Renal cortical epithelial cell (primary cell): ENCODE results near the gene PFKFB3. TPM values are rescaled to one million over a fixed set of nuclear protein-coding genes. Genes with fewer than 3 reads are reported as not detected.
"Not testable (repeated sequence)": the region's sequence is repeated elsewhere in the genome, so short reads cannot be mapped to it uniquely, and the experiment has no call there.

Experiments used
- DNase-seq: peaks from one replicate; pipeline ENCODE4 v3.0.0-alpha.2; 2011; ENCODE audit warnings: low read depth
- total RNA-seq: library from RNA; depleted of rRNA; stranded (reverse); fragments of >200 nt; gene quantifications from 2 replicates; pipeline ENCODE4 v1.2.3, GENCODE V29; 2014

PFKFB3 gene
- total RNA-seq, 1 donor from 2014 or later = 493 TPM

DNA sequence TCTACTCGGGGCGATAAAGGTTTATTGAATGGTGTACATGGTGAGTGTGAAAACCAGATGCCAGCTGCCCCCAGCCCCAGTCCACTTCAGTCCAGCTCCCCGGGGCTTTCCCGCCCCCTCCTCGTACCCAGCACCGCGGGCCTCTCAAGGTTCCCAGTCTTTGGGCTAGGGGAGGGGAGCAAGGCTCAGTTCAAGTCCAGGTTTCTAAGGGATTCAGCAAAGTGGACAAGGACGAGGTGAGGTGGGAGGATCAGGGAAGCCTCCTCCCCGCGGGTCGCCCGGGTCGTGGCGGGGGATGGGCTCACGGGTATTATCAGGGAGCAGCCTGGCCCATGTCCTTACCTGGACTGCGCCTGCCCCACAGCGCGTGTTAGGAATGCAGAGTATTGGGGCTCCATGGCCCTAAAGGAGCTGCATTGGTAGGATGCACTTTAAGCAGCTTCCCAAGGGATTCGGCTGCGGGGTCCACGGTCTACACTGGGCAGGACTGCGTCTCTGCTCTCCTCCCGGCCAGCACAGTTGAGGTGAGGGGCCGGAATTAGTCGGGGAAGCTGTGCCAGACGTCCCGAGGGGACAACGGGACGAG is 541 bp upstream of the PFKFB3 start:
- DNase-seq = no peak

- DNase-seq = no peak
Observed at GRCh38 chr10:6203331-6204062, 765 bp downstream of the PFKFB3 start.

GRCh38 chr10:6204063-6204340 is 1.3 kb downstream of the PFKFB3 start:
- no peak for DNase-seq

DNA sequence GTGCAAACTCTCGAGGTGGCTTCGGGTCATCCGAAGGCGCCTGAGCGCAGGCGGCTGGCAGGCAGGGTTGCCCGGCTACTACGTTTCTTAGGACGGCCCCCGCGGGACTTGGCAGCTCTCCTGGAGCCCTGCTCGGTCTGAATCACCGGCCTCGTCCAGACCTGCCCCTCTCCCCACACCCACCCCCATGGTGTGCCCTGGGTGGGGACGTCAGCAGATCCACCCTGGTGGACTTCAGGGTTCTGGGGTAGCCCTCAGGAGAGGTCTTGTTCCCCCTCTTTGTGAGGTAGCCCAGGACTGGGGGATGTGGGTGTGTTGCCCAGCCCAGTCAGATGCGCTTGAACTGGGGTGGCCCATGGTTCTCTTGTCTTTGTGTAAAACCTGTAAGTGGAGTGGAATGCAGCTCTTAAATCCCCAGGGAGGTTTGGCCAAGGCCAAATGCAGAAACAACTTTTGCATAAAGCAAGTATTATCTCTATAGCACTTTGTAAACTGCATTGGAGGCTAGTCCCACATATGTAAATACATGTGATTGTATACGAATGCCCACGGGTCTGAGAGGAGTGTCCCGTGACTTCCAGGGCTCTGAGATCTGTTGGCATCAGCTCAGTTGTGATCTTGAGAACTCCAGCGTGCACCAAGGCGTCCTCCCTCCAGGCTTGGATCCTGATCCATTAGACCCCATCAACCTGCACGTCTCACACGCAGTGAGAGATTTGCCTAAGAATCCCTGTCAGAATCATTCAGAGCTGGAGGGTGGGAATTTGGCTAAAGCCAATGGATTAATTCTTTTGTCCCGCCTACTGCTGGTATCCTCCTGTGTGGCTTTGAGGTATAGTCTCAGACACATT is 1.8 kb downstream of the PFKFB3 start:
- DNase-seq = peak; percentile 50

DNA sequence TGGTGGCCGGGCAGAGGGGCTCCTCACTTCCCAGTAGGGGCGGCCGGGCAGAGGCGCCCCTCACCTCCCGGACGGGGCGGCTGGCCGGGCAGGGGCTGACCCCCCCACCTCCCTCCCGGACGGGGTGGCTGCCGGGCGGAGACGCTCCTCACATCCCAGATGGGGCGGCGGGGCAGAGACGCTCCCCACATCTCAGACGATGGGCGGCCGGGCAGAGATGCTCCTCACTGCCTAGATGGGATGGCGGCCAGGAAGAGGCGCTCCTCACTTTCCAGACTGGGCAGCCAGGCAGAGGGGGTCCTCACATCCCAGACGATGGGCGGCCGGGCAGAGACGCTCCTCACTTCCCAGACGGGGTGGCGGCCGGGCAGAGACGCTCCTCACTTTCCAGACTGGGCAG is 3.8 kb downstream of the PFKFB3 start:
- not testable (repeated sequence) for DNase-seq

GRCh38 chr10:6207658-6208057 is 4.9 kb downstream of the PFKFB3 start:
- peak; percentile 34 for DNase-seq

DNA sequence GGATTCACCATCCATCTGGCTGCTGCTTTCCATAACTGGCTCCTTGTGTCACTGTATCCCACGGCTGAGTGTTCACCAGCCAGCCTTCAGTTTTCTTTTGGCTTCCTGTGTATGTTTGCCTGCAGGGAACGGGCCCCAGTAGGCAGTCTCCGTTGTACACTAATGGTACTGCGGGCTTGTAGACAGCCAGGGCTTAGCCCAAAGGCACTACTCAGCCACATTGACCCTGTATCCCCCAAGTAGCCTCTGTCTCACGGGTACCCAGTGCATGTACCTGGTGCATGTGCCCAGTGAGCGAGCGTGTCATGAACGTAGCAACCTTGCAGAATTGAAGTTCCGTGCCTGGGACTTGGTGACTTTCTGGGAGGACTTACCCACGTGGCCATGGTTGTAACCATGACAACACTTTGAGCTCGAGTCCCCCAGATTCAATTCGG is 6.1 kb downstream of the PFKFB3 start:
- DNase-seq = no peak

DNA sequence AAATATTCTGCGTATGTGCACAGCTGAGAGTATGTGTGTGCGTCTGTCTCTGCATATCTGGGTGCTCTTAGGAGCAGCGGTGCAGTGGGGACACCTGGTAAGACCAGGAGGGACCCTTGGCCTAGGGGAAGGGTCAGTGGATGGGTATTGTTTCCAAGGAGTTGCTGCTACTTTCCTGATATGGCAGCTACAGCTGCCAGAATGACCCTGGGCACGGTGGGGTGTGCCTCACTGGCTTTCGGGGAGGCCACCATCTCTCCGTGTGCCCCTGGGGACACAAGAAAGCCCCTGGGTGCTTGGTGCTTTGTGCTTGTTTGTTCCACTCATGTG is 8.6 kb downstream of the PFKFB3 start:
- no peak for DNase-seq

DNA sequence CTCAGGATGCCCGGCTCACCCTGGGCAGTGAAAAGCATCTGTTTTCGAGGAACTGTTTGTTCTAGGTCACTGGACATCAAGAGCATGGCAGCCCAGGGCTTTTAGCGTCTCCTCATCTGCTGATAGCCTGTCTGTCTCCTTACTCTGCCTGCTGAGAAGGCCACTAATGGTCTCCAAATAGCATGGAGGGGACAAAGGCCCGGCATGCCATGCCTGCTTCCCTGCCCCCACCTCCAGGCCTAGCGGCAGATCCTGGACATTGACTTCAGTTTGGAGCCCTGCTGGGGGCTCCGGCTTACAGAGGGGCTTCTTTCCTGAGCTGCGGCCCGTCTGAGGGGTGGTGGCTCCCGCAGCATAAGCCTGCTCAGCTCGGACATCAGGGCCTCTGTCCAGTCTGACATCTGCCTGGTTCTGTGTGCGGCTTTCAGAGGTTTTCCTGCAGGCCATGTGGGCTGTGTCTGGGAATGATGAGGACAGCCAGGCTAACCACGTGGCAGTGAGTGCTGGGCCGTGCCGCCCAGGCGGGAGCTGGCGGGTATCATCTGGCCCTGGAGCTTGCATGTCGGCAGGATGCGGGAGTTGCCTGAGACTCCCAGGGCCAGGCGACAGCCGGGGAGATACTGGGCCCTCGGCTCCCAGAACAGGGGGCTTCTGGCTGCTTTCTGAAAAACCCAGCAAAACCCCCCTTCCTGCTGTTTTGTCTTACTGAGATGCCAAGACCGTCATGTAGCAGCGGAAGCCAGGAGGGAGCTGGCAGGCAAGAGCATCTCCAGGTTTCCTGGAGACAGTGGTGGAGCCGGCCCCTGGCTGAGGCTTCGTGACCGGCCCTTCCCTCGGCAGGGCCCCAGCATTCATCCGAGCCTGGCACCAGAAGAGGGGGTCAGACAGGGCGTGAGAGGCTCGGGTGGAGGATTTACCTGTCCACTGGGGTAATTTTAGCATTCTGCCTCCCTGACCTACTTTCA is 9.2 kb downstream of the PFKFB3 start:
- no peak for DNase-seq

- no peak for DNase-seq
Observed at GRCh38 chr10:6212806-6213205, 10.1 kb downstream of the PFKFB3 start.

GRCh38 chr10:6213257-6213905 is 10.6 kb downstream of the PFKFB3 start:
- no peak for DNase-seq

DNA sequence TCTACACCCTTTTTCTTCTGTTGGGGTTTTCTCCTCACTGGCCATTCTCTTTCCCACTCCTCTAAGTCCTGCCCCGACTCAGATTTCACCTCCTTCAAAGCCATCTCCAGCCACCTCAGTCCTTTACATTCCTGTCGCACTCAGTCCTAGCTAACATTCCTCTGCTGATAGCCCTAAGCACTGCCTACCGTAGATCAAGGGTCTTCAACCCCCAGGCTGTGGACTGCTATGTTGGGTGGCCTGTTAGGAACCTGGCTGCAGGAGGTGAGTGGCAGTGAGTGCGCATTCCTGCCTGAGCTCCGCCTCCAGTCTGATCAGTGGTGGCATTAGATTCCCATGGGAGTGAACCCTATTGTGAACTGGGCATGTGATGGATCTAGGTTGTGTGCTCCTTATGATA is 11.2 kb downstream of the PFKFB3 start:
- no peak for DNase-seq

DNA sequence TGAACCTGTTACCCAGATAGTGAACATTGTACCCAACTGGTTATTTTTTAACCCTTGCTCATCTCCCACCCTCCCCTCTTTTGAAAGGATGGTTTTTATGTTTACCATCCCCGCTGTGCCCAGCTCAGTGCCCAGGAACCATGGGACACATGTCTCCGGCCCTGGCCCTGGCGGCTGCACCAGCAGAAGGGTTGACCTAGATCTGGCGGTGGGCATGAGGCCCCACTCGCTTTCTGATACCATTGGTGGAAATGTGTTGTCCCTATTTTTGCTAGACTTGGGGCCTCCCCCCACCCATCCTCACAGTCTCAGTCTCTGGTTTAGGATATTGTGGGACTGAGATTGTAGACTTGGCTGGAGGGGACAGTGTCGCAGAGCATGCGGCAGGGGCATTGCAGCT is 11.9 kb downstream of the PFKFB3 start:
- DNase-seq = no peak

DNA sequence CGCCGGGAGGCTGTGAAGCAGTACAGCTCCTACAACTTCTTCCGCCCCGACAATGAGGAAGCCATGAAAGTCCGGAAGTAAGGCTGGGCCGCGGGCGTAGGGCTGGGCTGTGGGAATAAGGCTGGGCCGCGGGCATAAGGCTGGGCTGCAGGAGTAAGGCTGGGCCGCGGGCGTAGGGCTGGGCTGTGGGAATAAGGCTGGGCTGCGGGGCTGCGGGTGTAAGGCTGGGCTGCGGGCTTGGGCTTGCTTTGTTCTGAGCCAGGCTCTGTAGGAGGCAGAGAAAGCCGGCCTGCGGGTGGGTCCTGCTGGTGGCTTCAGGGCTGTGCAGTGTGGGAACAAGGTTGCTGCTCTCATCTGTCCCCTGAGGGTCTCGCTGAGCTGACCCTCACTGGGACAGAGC is 12.5 kb downstream of the PFKFB3 start:
- DNase-seq = no peak

GRCh38 chr10:6215683-6216484 is 13.2 kb downstream of the PFKFB3 start:
- no peak for DNase-seq

GRCh38 chr10:6216916-6217315 is 14.2 kb downstream of the PFKFB3 start:
- no peak for DNase-seq

DNA sequence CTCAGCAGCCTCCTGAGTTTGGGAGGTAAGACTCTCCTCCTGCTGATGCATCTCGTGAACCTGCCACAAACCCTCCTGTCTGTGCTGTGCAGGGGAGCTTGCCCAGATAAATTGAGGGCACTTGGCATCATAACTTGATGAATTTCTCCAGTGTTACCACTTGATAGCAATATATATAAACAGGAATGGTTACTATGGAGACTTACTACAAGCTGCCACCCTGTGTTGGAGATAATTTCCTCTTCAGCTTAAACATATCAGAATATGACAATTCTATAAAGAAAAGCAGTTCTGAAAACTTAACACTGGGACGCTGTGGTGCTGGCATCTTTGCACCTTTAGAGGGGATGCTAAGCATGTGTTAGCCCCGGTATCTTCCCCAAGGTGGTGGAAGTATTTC is 14.9 kb downstream of the PFKFB3 start:
- no peak for DNase-seq

DNA sequence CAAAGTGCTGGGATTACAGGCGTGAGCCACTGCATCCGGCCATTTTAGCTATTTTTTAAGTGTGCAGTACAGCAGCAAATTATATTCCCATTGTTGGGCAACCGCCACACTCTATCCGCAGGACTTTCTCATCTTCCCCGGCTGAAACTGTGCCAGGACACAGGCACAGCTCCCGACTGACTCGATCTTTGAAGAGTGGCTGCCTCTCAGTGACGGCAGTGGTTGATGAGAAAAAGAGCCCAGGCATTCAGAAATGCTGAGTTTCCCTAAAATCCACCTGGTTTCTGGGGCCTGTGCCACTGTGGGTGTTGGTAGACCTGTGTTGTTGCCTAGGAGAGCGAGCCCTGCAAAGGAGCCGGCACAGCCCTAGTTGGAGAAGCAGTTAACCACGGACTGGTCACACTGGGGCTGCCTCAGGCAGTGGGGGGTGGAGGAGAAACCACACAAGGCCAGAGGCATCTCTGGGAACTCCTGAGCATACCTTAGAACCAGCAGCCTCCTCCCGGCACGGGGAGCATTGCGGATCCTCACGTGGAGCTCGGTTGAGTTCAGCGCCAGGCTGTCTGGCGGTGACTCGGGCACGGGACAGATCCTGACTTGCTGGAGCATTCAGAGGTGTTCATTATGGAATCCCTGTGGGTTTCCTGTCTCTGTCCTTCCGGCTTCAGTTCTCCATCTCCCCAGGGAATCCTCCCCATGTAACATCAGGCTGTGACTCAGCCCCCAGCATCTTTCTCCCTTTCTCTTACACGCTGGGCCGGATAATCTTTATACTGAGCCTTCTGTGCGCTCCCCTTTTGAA is 16.2 kb downstream of the PFKFB3 start:
- peak; percentile 36 for DNase-seq

- no peak for DNase-seq
Observed at GRCh38 chr10:6219494-6219836, 16.7 kb downstream of the PFKFB3 start.
